GM18520 (cell line): ENCODE results near the gene CAPN12.

ENCODE experiments used
- ATAC-seq: cut with Tn5 transposase; IDR thresholded peaks from one replicate; pipeline ENCODE4 v1.9.1; 2021; ENCODE audit not compliant: unreplicated experiment

The CAPN12 gene

GRCh38 chr19:38726284-38726673, 18.0 kb downstream of the CAPN12 start:
- no peak for ATAC-seq

- no peak for ATAC-seq
Measured at GRCh38 chr19:38725469-38726283, 18.6 kb downstream of the CAPN12 start.

GRCh38 chr19:38723990-38724854, 20.1 kb downstream of the CAPN12 start:
- ATAC-seq, result no peak

- no peak for ATAC-seq
Measured at GRCh38 chr19:38723606-38723965, 20.7 kb downstream of the CAPN12 start.

- ATAC-seq, result no peak
Measured at GRCh38 chr19:38722947-38723605, 21.2 kb downstream of the CAPN12 start.

GRCh38 chr19:38721979-38722773, 22.1 kb downstream of the CAPN12 start:
- no peak for ATAC-seq

- no peak for ATAC-seq
Measured at GRCh38 chr19:38721496-38721895, 22.8 kb downstream of the CAPN12 start.

GRCh38 chr19:38720559-38721236, 23.6 kb downstream of the CAPN12 start:
- no peak for ATAC-seq

- no peak for ATAC-seq
Measured at GRCh38 chr19:38719761-38720558, 24.3 kb downstream of the CAPN12 start.

GRCh38 chr19:38718747-38719543, 25.3 kb downstream of the CAPN12 start:
- no peak for ATAC-seq

GRCh38 chr19:38717855-38718254, 26.4 kb downstream of the CAPN12 start:
- no peak for ATAC-seq

- no peak for ATAC-seq
Measured at GRCh38 chr19:38717051-38717450, 27.2 kb downstream of the CAPN12 start.

GRCh38 chr19:38715555-38715954, 28.7 kb downstream of the CAPN12 start:
- ATAC-seq, result no peak

GRCh38 chr19:38714354-38714778, 29.9 kb downstream of the CAPN12 start:
- ATAC-seq, result no peak

- ATAC-seq, result no peak
Measured at GRCh38 chr19:38713865-38714264, 30.4 kb downstream of the CAPN12 start.

GRCh38 chr19:38713227-38713649, 31.0 kb downstream of the CAPN12 start:
- no peak for ATAC-seq

GRCh38 chr19:38712161-38712748, 32.0 kb downstream of the CAPN12 start:
- ATAC-seq, result no peak

GRCh38 chr19:38711726-38712153, 32.5 kb downstream of the CAPN12 start:
- ATAC-seq, result no peak
